Body of pancreas (tissue), 4 donors: Measurements from ENCODE around the gene NF1.

Experiments used
- CTCF ChIP-seq, 7 experiments: fragments of 450-650 bp in 4 of 7; fragments of 200-600 bp in 3 of 7; sonication (generic) in 3 of 7; IDR thresholded peaks; one replicate each; pipeline ENCODE4 v1.5.1; 2016 to 2019; ENCODE audit warnings: antibody characterized with exemption in 7 of 7
- POLR2A ChIP-seq, 3 donors: fragments of 450-650 bp; IDR thresholded peaks; one replicate each; pipeline ENCODE4 v1.6.1; 2016; ENCODE audit warnings: antibody characterized with exemption in 3 of 3, mild to moderate bottlenecking in 2 of 3

- TF ChIP-seq CTCF (IDR thresholded peaks at IDR 0.05) (no peak), POLR2A (IDR thresholded peaks at IDR 0.05) (no peak)
Measured at GRCh38 chr17:31072186-31072585, 22.6 kb upstream of the NF1 start.
